ENCODE results near the gene FHIT.

FHIT gene

DNA sequence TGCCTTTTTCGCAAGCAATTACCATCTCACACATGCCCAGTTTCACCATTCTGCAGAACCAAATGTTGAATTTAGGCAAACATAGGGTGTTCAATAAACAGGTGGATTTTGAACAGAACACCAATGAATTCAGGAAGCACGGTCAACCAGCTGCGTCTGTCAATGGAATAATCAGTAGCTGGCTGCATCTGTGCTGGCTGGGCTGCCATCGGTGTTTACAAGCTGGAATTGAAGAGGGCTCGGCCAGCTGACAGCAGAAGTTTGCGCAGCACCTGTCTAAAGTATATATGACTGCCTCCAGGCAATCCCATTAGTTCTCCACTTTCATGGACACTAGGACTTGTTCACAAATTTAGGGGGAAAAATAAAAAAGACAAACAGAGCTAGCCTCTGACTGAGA lies 1205.0 kb downstream of the FHIT start:
- Histone ChIP-seq H3K9me3 (ENCODE audit: control insufficient read depth, insufficient read depth, low read length) (peaks cover 3% of the 10 kb centered on the region; the same call in 1 of the 2 replicates), H3K9me2 (replicated peaks; ENCODE audit: control insufficient read depth, low read length) (no peaks in the 10 kb centered on the region), H3K36me3 (ENCODE audit: control insufficient read depth, low read length) (no peaks in the 10 kb centered on the region), H3K27me3 (ENCODE audit: control insufficient read depth, low read length) (no peaks in the 10 kb centered on the region), H3K4me1 (ENCODE audit: control insufficient read depth, low read length) (no peaks in the 10 kb centered on the region), H3K79me2 (ENCODE audit: control insufficient read depth, low read length) (no peaks in the 10 kb centered on the region), H3K4me2 (ENCODE audit: low read length) (no peak overlapping the region), H3K27ac (ENCODE audit: low read depth, low read length) (no peak overlapping the region), H4K20me1 (ENCODE audit: control insufficient read depth, insufficient read depth, low read depth, low read length) (no peaks in the 10 kb centered on the region), H3F3A (ENCODE audit: control insufficient read depth, insufficient read depth) (no peaks in the 10 kb centered on the region), H3K4me3 (ENCODE audit: low read length) (no peak overlapping the region)
- TF ChIP-seq CTCF (IDR thresholded peaks at IDR 0.05; ENCODE audit: low read depth, low read length, poor library complexity, severe bottlenecking) (no peak), EZH2phosphoT487 (IDR thresholded peaks at IDR 0.05; ENCODE audit: borderline replicate concordance, low read length) (no peak)

GRCh38 chr3:60045686-60046085 lies 1205.6 kb downstream of the FHIT start:
- Histone ChIP-seq H3K4me2 (ENCODE audit: low read length) (no peak overlapping the region), H4K20me1 (ENCODE audit: control insufficient read depth, insufficient read depth, low read depth, low read length) (no peaks in the 10 kb centered on the region), H3K4me3 (ENCODE audit: low read length) (no peak overlapping the region), H3K36me3 (ENCODE audit: control insufficient read depth, low read length) (no peaks in the 10 kb centered on the region), H3K79me2 (ENCODE audit: control insufficient read depth, low read length) (no peaks in the 10 kb centered on the region), H3F3A (ENCODE audit: control insufficient read depth, insufficient read depth) (no peaks in the 10 kb centered on the region), H3K9me2 (replicated peaks; ENCODE audit: control insufficient read depth, low read length) (no peaks in the 10 kb centered on the region), H3K4me1 (ENCODE audit: control insufficient read depth, low read length) (no peaks in the 10 kb centered on the region), H3K27me3 (ENCODE audit: control insufficient read depth, low read length) (no peaks in the 10 kb centered on the region), H3K9me3 (ENCODE audit: control insufficient read depth, insufficient read depth, low read length) (peaks cover 3% of the 10 kb centered on the region; the same call in 1 of the 2 replicates), H3K27ac (ENCODE audit: low read depth, low read length) (no peak overlapping the region)
- TF ChIP-seq EZH2phosphoT487 (IDR thresholded peaks at IDR 0.05; ENCODE audit: borderline replicate concordance, low read length) (no peak), CTCF (IDR thresholded peaks at IDR 0.05; ENCODE audit: low read depth, low read length, poor library complexity, severe bottlenecking) (no peak)

GRCh38 chr3:60036803-60037202 lies 1214.4 kb downstream of the FHIT start:
- Histone ChIP-seq H3K36me3 (ENCODE audit: control insufficient read depth, low read length) (no peaks in the 10 kb centered on the region), H4K20me1 (ENCODE audit: control insufficient read depth, insufficient read depth, low read depth, low read length) (no peaks in the 10 kb centered on the region), H3K4me3 (ENCODE audit: low read length) (no peak overlapping the region), H3K4me2 (ENCODE audit: low read length) (no peak overlapping the region), H3K9me3 (ENCODE audit: control insufficient read depth, insufficient read depth, low read length) (no peaks in the 10 kb centered on the region), H3K4me1 (ENCODE audit: control insufficient read depth, low read length) (no peaks in the 10 kb centered on the region), H3F3A (ENCODE audit: control insufficient read depth, insufficient read depth) (no peaks in the 10 kb centered on the region), H3K27ac (ENCODE audit: low read depth, low read length) (no peak overlapping the region), H3K9me2 (replicated peaks; ENCODE audit: control insufficient read depth, low read length) (no peaks in the 10 kb centered on the region), H3K27me3 (ENCODE audit: control insufficient read depth, low read length) (no peaks in the 10 kb centered on the region), H3K79me2 (ENCODE audit: control insufficient read depth, low read length) (no peaks in the 10 kb centered on the region)
- TF ChIP-seq CTCF (IDR thresholded peaks at IDR 0.05; ENCODE audit: low read depth, low read length, poor library complexity, severe bottlenecking) = no peak
- no peak for TF ChIP-seq EZH2phosphoT487 (IDR thresholded peaks at IDR 0.05; ENCODE audit: borderline replicate concordance, low read length)
